HepG2 (cell line): ENCODE measurements around the gene FAM217B. TPM values are rescaled to one million over a fixed set of nuclear protein-coding genes. Genes with fewer than 3 reads are reported as not detected.

ENCODE experiments used
- DR1 ChIP-seq: sonication (generic); formaldehyde crosslinking; IDR thresholded peaks from 2 replicates; pipeline ENCODE4 v1.8.0; 2021; ENCODE audit warnings: mild to moderate bottlenecking, missing genetic modification reagents, inconsistent platforms
- EED ChIP-seq: sonication (generic); formaldehyde crosslinking; IDR thresholded peaks from 2 replicates; pipeline ENCODE4 v1.5.0; 2020; ENCODE audit warnings: mild to moderate bottlenecking, missing genetic modification reagents
- KAT7 ChIP-seq: IDR thresholded peaks from 2 replicates; pipeline ENCODE4 v1.6.1; 2018; ENCODE audit warnings: borderline replicate concordance, missing compliant biosample characterization
- SKI ChIP-seq: fragments of 450-650 bp; IDR thresholded peaks from one replicate; pipeline ENCODE4 v1.6.1; 2018; ENCODE audit warnings: mild to moderate bottlenecking; ENCODE audit not compliant: partially characterized antibody
- SRY ChIP-seq: sonication (generic); formaldehyde crosslinking; IDR thresholded peaks from 2 replicates; pipeline ENCODE4 v1.8.0; 2022; ENCODE audit warnings: mild to moderate bottlenecking, missing genetic modification reagents
- ZNF263 ChIP-seq: sonication (generic); formaldehyde crosslinking; IDR thresholded peaks from 2 replicates; pipeline ENCODE4 v1.4.0; 2020; ENCODE audit warnings: missing genetic modification reagents
- ZNF264 ChIP-seq: sonication (generic); formaldehyde crosslinking; IDR thresholded peaks from 2 replicates; pipeline ENCODE4 v1.4.0; 2020; ENCODE audit warnings: missing genetic modification reagents
- ZNF512B ChIP-seq: sonication (generic); formaldehyde crosslinking; IDR thresholded peaks from 2 replicates; pipeline ENCODE4 v1.5.1; 2020; ENCODE audit warnings: missing genetic modification reagents, mild to moderate bottlenecking, borderline replicate concordance
- ZNF569 ChIP-seq: sonication (generic); formaldehyde crosslinking; IDR thresholded peaks from 2 replicates; pipeline ENCODE4 v1.5.0; 2020; ENCODE audit warnings: mild to moderate bottlenecking, missing genetic modification reagents, moderate library complexity, borderline replicate concordance
- ZNF616 ChIP-seq: sonication (generic); formaldehyde crosslinking; IDR thresholded peaks from 2 replicates; pipeline ENCODE4 v1.5.0; 2020; ENCODE audit warnings: low read depth, mild to moderate bottlenecking, missing genetic modification reagents
- polyA plus RNA-seq, 8 experiments: library from polyadenylated mRNA; depleted of rRNA in 3 of 8; stranded (reverse) in 7 of 8; unstranded in 1 of 8; fragments of >200 nt; fragmentation: Illumina TruSeq in 4 of 8; extraction: Trizol in 4 of 8; gene quantifications; 2 replicates each; pipeline versions ENCODE4 v1.2.1 to v1.2.3, GENCODE V29; 2011 to 2016; ENCODE audit warnings: low read depth in 4 of 8, missing spikeins in 1 of 8, mixed read lengths in 1 of 8; ENCODE audit not compliant: insufficient read depth in 1 of 8
- total RNA-seq, 5 experiments: library from RNA; depleted of rRNA; stranded (reverse); fragments of >200 nt; fragmentation: Illumina TruSeq; extraction: Trizol; gene quantifications; 2 replicates each; pipeline ENCODE4 v1.2.3, GENCODE V29; 2016; ENCODE audit warnings: low read depth in 1 of 5
- TF ChIP-seq, protein P1 (sequence below): sonication (generic); formaldehyde crosslinking; IDR thresholded peaks from 2 replicates; pipeline ENCODE4 v1.4.0; 2020; ENCODE audit warnings: mild to moderate bottlenecking, missing genetic modification reagents
- TF ChIP-seq, protein P2 (sequence below): IDR thresholded peaks from 2 replicates; pipeline ENCODE4 v1.6.1; 2016; ENCODE audit warnings: mild to moderate bottlenecking
- TF ChIP-seq, protein P3 (sequence below): sonication (generic); formaldehyde crosslinking; IDR thresholded peaks from 2 replicates; pipeline ENCODE4 v1.5.0; 2020; ENCODE audit warnings: mild to moderate bottlenecking, missing genetic modification reagents
- TF ChIP-seq, protein P4 (sequence below): IDR thresholded peaks from 2 replicates; pipeline ENCODE4 v1.6.1; 2018; ENCODE audit warnings: missing genetic modification reagents

Gene FAM217B
- total and polyA plus RNA-seq, 2 of the 13 experiments (the other 11 are each of a cell fraction or from before 2014, with no cell fraction given): 11.1 to 14.3 TPM

DNA sequence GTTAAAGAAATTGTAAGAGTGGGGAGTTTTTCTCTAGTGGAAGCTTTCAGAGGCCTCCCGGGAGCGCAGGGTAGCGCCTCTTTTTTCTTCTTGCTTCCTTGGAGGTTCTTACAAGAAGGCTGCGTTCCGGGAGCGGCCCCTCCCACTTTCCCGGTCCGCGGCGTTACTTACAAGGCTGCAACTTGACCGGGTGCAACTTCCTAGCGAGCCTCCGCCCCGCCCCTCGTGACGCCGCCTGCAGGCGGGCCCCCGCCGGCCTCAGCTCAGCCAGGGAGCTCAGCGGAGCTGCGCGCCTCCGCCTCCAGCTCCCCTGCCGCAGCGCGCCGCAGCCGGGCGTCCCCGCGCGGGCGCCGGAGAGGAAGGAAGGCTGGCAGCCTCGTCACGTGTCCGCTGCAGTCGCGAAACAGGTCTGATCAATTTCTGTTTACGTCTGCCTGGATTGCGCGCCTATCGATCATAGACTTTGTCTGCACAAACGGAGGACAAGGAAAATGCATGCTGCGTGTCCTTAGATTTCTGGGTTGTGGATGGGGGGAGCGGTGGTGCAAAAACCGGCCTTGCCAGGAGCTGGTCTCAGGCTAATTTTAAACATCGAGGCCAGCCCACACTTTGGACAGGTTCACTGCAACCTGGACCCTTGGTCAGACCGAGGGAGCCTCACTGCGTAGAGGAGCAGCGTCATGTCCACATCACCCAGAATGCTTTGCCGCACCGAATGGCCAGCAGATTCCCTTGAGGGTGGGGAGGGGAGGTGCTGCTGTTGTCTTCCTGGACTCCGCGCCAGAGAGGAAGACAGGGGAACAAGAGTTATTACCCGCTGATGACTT is at the start of gene FAM217B, which contains the start of gene PPP1R3D (continued):
- TF ChIP-seq, protein P1, sequence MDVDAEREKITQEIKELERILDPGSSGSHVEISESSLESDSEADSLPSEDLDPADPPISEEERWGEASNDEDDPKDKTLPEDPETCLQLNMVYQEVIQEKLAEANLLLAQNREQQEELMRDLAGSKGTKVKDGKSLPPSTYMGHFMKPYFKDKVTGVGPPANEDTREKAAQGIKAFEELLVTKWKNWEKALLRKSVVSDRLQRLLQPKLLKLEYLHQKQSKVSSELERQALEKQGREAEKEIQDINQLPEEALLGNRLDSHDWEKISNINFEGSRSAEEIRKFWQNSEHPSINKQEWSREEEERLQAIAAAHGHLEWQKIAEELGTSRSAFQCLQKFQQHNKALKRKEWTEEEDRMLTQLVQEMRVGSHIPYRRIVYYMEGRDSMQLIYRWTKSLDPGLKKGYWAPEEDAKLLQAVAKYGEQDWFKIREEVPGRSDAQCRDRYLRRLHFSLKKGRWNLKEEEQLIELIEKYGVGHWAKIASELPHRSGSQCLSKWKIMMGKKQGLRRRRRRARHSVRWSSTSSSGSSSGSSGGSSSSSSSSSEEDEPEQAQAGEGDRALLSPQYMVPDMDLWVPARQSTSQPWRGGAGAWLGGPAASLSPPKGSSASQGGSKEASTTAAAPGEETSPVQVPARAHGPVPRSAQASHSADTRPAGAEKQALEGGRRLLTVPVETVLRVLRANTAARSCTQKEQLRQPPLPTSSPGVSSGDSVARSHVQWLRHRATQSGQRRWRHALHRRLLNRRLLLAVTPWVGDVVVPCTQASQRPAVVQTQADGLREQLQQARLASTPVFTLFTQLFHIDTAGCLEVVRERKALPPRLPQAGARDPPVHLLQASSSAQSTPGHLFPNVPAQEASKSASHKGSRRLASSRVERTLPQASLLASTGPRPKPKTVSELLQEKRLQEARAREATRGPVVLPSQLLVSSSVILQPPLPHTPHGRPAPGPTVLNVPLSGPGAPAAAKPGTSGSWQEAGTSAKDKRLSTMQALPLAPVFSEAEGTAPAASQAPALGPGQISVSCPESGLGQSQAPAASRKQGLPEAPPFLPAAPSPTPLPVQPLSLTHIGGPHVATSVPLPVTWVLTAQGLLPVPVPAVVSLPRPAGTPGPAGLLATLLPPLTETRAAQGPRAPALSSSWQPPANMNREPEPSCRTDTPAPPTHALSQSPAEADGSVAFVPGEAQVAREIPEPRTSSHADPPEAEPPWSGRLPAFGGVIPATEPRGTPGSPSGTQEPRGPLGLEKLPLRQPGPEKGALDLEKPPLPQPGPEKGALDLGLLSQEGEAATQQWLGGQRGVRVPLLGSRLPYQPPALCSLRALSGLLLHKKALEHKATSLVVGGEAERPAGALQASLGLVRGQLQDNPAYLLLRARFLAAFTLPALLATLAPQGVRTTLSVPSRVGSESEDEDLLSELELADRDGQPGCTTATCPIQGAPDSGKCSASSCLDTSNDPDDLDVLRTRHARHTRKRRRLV (CRISPR knock-in tag): no peak
- TF ChIP-seq ZNF512B (CRISPR knock-in tag) (peak; percentile 75; the same call in 1 of the 2 replicates), KAT7 (CRISPR knock-in tag) (peak; percentile 49), ZNF616 (CRISPR knock-in tag) (no peak; the same call in 1 of the 2 replicates), DR1 (CRISPR knock-in tag) (peak; percentile 70; the same call in 1 of the 2 replicates), SKI (peak; percentile 71), ZNF264 (peak; percentile 65; the same call in 1 of the 2 replicates), ZNF569 (CRISPR knock-in tag) (no peak), SRY (CRISPR knock-in tag) (peak; percentile 82), ZNF263 (0 out of 2 replicates have a peak, but pooled peaks have one; percentile 10), EED (peak; percentile 36)
- TF ChIP-seq, protein P2, sequence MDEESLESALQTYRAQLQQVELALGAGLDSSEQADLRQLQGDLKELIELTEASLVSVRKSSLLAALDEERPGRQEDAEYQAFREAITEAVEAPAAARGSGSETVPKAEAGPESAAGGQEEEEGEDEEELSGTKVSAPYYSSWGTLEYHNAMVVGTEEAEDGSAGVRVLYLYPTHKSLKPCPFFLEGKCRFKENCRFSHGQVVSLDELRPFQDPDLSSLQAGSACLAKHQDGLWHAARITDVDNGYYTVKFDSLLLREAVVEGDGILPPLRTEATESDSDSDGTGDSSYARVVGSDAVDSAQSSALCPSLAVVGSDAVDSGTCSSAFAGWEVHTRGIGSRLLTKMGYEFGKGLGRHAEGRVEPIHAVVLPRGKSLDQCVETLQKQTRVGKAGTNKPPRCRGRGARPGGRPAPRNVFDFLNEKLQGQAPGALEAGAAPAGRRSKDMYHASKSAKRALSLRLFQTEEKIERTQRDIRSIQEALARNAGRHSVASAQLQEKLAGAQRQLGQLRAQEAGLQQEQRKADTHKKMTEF (CRISPR knock-in tag): peak; percentile 86
- TF ChIP-seq, protein P3, sequence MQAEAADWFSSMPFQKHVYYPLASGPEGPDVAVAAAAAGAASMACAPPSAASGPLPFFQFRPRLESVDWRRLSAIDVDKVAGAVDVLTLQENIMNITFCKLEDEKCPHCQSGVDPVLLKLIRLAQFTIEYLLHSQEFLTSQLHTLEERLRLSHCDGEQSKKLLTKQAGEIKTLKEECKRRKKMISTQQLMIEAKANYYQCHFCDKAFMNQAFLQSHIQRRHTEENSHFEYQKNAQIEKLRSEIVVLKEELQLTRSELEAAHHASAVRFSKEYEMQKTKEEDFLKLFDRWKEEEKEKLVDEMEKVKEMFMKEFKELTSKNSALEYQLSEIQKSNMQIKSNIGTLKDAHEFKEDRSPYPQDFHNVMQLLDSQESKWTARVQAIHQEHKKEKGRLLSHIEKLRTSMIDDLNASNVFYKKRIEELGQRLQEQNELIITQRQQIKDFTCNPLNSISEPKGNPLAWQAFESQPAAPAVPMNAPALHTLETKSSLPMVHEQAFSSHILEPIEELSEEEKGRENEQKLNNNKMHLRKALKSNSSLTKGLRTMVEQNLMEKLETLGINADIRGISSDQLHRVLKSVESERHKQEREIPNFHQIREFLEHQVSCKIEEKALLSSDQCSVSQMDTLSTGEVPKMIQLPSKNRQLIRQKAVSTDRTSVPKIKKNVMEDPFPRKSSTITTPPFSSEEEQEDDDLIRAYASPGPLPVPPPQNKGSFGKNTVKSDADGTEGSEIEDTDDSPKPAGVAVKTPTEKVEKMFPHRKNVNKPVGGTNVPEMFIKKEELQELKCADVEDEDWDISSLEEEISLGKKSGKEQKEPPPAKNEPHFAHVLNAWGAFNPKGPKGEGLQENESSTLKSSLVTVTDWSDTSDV (CRISPR knock-in tag): no peak
- TF ChIP-seq, protein P4, sequence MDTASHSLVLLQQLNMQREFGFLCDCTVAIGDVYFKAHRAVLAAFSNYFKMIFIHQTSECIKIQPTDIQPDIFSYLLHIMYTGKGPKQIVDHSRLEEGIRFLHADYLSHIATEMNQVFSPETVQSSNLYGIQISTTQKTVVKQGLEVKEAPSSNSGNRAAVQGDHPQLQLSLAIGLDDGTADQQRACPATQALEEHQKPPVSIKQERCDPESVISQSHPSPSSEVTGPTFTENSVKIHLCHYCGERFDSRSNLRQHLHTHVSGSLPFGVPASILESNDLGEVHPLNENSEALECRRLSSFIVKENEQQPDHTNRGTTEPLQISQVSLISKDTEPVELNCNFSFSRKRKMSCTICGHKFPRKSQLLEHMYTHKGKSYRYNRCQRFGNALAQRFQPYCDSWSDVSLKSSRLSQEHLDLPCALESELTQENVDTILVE (CRISPR knock-in tag): peak; percentile 49
